Stimulated activated naive CD4-positive, alpha-beta T cell (primary cell): ENCODE measurements around the gene THBS2.
"Not testable (repeated sequence)": the region's sequence is repeated elsewhere in the genome, so short reads cannot be mapped to it uniquely, and the experiment has no call there.

ENCODE experiments used
- DNase-seq, 6 experiments: peaks; one replicate each; lab custom pipeline; 2025; lab: John Stamatoyannopoulos, UW

Gene THBS2

DNA sequence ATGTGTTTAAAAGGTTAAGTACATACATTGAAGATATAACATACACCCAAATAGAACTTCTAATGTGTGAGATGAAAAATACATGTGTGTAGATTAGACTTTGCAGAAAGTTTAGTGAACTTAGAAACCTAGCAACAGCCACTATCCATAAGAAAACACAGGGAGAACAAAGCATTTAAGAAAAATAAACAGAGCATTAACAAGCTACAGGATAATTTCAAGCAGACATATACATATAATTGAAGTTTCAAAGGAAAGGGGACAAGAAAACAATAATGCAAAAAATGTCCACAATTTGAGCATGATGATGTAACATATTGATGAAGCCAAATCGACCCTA, 18.2 kb upstream of the THBS2 start:
- DNase-seq, result no peak

DNA sequence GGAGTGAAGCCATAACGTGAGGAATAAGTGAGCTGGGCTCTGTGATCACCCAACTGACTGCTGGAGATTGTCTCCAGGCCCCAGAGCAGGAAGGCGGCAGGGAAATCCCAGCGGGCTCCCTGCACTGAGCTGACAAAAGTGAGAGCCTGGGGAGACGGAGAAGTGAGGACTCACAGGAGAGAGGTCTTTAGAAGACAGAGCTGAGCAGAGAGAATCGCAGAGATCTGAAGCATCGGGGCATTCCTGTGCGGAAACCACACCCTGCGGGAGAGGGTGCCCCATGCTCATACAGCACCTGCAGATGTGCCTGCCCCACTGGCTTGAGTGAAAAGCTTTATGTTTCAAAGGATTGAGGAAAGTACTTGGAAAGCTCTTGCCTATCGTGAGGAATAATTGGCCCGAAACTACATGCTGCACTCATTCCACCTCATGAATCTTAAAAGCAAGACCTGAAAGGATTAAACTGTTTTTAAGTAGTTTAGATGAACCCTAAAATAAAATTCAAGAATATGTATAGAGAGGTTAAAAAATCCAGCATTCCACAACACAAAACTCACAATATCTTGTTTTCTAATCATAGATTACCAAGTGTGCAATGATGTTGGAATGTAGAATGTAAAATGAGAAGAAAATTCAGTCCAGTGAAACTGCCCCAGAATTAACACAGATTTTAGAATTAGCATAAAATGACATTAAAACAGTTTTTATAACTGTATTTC, 17.7 kb upstream of the THBS2 start:
- no peak for DNase-seq

DNA sequence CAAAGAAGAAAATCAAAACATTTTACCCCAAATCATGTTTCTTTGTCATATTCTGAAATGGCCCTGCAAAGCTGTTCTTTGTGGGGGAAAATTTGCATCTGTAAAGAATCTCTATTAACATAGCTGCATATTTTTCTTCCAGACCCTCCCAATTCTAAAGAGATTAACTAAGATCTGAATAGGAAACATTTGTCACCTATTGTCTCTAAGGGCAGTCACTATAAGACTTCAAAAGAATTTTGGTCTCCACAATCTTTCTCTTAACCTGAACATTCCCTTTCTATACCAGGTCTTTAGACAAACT, 16.4 kb upstream of the THBS2 start:
- DNase-seq, result not testable (repeated sequence)

DNA sequence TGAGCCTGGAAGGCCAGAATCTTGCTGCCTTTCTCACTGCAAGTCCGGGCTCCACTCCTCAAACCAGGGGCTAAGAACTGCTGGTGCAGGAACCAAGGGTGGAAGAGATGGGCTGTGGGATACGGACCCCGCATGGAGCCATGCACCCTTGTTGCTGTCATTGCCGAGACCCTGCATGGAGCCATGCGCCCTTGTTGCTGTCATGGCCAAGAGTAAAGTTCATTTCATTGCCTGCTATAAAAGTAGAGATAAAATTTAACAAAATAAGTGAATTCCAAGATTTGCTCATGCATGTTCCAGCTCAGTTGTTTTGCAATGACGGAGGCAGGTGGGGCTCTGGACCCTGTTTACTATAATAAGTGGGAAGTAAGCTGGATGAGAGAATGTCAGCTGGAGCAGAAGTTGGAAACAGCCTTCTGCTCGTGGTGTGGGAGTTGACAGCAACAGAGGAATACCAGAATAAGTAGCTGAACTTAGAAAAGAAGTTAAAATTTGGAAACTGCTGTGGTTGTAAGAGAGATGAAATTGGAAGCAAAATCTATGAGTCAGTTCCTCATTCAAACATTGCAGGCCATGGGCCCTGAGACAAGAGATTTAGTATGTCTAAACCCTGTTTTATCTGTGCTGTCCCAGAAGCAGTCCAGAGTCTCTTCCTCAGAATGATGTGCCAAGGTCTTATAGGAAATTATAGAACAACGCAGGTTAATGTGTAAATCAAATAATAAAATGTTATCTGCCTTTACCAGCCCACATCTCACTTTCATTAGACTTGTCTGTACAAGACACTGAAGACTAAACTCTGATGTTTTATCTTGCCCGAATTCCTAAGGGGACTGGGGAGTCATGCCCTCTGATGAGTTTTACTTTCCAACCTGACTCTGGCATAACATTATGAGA, 15.8 kb upstream of the THBS2 start:
- no peak for DNase-seq

DNA sequence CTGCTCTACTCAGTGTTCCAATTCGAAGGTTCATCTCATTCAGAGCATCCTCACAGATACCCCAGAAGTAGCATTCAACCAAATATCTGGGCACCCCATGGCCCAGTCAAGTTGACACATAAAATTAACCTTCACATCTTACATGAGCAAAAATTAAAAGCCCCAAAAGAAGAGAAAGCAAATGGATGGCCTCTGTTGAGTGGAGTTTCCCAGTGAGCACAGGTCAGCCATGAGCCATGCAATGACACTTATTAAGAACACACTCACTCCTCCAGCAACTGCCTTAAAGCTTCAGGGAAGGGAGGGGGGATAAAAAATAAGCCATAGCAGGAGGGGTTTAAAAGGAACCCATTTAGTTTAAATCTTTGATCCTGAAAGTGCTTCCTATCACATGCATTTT, 14.6 kb upstream of the THBS2 start:
- no peak for DNase-seq

DNA sequence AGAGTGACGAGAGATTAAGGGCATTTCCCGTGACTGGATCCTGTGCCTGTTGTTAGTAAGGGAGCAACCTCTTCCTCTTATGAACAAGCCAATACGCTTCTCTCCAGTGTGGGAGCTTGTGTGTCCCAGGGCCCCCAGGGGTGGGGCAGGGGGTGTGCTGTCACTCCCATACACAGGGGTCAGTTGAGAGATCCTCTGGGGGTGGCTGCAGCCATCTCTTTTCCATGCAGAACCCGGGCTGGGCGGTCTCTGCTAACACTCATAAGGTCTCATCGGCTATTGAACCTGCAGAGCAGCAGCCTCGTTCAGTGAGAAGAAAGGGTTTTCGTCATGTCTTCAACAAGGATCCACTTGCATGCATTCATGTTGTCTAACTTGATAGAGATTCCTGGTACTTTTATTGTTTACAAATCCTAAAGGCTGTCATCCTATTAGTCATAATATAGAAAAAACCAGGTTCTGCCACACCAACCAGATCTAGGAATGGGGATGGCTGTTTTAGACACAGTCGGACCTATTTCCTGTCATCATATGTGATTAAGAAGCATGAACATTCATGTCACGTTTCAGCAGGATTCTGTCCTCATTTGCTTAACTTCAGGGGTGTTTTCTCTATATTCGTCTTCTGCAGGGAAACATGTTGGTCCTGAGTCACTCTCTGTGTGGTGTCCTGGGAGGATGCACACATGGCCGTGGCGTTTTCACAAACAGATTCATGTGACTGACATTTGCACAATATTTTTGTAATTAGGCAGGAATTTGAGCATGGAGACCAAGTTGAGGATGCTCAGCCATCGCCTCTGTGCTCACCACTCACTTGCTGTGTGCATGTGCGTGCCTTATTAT, 13.3 kb upstream of the THBS2 start:
- DNase-seq, result no peak

DNA sequence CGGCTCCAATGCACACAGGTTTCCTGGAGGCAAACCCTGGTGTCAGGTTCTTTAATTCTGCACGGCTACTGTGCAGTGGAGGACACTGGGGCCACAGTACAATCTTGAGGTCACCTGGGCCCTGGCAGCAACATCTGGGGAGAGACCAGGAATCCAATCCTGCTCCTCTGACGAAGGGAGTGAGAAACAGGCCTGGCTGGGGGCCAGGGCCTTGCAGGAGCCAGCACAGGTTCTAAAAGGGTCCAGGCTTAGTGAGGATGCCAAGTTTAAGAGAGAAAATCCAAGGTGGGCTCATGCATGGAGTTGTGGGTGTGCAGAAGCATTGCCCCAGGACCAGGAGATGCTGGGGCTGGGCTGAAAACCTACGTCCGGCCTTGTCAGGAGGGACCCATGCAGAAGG, 12.6 kb upstream of the THBS2 start:
- no peak for DNase-seq

DNA sequence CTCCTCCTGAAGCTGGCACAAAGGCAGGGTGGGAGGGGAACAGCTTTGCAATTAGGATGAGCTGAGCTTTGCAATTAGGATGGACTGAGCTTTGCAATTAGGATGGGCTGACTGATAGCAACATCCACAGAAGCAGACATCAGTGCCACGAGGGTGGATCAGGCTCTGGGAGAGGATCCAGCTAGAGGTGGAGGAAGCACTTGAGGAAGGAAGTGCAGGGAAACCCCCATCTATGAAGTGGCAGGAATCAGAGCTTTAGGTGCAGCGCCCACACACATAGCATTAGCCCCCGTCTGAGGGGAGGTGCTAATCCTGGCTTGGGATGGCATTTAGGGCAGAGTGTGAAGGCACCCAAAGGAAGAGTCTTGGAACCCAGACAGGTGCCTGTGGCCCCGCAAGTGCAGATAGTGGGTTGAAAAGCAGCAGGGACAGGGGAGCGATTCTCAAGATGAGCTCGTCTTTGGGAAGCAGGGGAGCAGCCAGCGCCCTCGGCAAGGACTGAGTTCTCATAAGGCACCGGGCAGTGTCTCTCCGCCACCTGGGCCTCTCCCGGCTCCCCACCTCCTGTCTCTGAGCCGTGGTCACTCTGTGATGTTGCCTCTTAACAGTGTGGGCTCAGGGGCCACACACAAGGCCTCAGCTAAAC, 12.0 kb upstream of the THBS2 start:
- DNase-seq, result no peak

DNA sequence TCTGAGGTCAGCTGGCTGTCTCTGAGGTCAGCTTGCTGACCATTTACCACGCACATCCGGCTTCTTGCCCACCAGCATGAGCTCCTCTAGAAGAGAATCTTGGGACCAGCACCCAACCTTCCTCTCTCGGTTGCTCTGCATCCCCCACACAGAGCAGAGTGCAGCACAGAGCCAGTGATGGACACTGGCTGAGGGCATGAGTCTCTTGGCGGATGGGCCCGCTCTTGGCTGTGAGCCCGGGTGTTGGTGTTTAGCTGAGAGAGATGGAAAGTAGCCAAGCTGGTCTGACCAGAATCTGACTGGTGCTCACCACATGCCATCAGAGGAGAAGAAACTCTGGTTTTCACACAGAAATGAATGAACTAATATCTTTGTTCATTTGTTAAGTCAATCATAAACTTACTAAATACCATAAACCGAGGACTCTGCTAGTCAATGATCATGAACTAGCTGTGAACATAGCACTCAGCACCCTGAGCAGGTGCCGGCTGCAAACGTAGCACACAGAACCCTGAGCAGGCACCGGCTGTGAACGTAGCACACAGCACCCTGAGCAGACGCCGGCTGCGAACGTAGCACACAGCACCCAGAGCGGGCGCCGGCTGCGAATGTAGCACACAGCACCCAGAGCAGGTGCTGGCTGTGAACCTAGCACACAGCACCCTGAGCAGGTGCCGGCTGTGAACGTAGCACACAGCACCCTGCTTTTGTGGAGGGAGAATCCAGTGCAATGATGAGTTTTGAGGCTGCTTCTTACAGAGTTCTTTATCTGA, 10.4 kb upstream of the THBS2 start:
- no peak for DNase-seq

DNA sequence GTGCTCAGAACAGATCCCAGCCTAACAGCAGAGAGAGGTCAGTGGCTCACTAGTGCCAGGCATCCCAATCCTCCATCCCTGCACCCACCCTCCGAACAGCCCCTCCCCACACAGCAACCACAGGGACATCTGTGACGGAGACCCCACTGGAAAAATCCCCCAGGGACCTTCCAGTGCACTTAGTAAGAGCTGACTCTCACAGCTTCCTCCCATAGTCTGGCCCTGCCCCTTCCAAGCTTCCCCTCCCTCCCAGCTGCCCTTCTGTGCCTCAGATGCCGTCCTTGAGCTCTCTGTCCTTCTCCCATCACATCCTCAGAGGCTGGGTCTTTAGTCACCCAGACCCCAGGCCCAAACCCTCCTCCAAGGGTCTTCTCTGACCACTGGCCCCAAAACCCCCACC, 9.7 kb upstream of the THBS2 start:
- DNase-seq, result no peak

DNA sequence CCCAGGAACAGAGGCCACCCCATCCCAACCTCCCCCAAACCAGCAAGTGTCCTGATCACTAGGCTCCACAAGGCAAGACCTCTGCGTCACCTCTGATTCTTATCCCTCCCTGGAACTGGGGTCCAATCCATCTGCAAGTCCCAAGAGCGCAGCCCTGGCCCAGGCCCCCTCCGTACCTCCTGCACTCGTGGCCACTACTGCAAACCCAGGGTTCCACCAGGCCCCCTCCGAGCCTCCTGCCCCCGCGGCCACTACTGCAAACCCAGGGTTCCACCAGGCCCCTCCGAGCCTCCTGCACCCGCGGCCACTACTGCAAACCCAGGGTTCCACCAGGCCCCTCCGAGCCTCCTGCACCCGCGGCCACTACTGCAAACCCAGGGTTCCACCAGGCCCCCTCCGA, 9.0 kb upstream of the THBS2 start:
- not testable (repeated sequence) for DNase-seq

DNA sequence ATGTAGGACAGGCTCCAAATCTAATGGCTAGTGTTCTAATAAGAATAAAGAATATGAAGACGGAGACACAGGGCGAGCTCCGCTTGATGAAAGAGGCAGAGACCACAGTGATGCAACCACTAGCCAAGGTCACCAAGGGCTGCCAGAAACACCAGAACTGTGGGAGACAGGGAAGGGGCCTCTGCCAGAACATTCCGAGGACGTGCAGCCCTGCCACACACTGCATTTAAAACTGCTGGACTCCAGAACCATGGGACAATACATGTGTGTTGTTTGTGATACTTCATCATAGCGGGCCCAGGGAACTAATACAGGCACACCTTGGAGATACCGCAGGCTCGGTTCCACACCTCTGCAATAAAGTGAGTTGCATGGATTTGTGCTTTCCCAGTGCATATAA, 2.9 kb upstream of the THBS2 start:
- no peak for DNase-seq

DNA sequence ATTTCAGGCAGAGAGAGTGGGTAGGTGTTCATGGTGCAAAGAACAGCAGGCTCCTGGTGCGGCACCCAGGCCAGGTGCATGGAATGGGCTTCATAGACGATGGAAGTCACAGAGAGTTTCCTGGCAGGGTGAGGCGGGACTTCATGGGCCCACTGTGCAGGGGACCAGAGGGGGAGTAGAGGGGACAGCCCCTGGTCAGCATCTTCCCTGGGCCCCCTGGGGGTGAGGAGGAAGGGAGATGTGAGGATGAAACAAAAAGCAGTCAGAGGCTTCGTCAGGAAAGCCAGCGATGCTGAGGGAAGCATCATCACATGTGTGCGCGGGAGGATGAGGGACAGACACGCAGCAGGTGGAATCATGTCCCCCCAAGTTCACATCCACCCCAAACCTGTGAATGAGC, 2.4 kb upstream of the THBS2 start:
- DNase-seq, result no peak

DNA sequence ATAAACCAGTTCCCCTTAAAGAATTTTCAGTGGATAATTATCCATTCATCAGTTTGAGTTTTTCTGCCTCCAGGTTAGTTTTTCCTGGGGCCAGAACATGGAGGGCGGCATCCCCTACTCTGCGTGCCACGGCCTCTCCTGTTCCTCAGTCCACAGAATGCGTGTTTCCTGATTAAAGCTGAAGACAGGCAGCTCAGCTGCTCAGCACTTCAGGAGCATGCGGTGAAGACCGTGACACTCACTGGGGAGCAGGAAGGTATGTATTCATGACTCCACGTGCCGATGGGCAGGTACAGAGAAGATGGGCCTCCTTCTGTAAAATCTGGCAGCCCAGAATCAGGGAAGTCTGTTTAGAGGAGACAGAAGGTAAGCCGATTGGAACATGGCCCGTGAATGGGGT, 2.0 kb upstream of the THBS2 start:
- no peak for DNase-seq

DNA sequence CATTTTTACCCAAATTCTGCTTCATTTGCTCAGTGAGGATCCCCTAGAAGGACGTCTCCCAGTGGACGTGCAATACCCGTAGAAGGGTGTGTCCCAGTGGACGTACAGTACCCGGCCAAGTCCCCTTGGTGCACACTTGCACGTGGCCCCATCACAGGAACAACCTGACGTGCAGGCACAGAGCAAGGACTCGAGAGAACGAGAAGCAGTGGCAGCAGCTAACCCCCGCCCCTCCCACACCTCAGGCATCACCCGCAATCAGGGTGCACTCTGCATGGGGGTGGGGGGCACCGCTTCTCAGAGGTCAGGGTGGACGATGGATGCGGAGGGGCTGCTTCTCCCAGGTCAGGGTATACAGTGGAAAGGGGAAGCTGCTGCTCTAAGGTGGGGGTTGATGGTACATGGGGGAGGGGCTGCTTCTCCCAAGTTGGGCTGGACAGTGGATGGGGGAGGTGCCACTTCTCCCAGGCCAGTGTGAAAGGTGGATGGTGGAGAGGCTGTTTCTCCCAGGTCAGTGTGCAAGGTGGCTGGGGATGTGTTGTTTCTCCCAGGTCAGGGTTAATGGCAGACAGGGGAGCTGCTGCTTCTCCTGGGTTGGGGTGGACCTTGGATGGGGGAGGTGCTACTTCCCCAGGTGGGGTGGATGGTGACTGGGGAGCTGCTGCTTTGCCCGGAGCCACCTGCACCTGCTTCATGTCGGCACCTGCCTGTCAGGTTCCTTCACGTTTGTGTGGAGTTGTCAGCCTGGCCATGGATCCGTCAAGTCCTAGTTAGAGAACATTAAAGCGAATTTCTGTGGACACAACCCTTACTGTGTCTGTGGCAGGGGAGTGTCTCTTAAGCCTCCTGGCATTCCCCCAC, 1.0 kb upstream of the THBS2 start:
- DNase-seq, result no peak

DNA sequence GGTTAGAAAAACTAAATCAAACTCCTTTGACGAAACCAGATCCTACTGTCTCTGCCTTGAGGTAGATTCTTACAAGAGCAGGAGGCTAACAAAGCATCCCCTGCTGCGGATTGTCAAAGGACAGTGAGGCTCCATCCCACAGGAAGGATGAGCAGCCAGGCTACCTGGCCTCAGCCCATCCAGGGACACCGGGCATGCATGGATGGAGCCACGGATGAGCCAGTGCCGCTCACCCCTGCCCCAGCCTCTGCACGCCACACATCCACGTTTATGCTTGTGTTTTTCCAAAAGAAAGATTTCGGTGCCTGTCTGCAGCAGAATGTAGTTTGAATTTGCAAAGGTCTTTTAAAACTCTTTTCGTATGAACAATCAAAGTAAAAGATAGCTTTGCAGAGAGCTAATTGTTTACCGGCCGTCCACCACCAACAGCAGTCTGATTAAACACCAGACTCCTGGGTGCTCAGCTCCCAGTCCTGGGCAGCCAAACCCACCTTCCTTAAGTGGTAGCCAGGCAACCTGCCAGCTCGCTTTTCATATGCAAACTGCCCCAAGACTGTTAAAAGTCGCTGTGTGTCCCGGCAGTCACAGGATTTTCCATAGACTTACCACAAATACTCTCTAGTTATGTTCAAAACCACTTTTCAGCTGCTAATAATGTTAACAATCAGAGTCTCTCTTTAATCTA, 999 bp downstream of the THBS2 start:
- no peak for DNase-seq

DNA sequence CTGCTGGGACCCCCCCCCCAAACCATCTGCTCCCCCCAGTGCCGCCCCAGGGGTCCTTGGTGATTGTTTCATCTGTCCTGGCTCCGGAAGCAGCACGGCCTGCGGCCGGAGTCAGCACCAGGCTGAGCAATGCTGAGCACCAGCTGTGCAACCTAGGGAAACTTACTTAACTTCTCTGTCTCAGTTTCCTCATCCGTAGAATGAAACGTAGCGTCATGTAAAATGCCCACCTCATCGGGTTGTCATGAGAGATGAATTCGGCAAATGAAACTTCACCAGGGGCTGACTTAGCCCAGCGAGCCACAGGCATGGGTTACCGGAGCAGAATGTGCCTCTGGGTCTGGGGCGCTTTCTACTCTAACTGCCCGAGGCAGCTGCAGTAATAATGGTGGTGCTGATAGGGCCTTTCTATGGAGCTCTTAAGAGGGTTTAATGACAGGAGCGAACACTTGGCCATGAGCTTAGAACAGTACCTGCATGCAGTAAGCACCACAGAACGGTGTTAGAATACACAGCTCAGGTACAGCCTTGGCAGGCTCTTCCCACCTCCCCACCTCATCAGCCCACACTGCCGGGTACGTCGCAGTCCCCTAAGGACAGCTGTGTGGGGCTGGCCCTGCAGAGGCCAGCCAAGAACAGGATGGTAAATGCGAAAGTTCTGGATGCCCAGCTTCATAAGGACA, 1.7 kb downstream of the THBS2 start:
- no peak for DNase-seq

DNA sequence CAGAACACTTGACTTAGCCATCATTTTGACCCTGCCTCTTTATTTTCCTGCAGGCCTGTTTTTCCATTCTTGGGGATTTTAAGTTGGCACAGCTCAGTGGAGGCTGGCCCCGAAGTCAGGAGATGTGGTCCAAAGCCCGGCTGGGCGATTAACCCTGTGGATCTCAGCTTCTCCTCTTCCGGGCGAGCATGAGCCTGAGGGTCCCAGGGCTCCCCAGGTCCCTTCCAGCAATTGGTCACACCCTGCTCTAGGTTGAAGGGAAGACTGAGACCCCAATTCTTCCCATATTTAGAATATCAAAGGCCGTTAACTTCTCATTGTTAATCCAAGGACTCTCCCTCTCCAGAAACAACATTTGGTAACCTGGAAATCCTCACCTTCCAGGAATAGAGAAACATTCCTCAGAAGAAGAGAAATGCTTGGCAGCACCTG, 2.3 kb downstream of the THBS2 start:
- DNase-seq, result no peak

DNA sequence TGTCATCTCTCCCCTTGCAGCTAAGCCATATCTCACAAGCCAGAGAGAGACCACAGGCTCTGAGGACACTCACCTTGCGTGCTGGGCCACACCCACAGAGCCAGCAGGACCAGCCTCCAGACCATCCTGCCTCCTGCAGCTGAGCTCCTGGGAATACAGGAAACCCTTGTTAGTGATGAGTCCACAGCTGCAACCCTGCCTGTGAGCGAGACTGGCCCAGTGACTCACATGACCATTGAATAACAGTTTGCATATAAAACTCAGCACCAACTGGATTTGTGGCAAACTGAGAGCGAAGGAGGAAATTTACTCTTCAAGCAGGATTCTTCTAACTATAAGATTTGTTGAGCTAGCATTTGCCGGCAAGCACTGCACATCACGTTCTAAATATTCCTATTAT, 3.0 kb downstream of the THBS2 start:
- DNase-seq, result no peak
